Fibroblast of lung (primary cell): ENCODE results near the gene LSAMP. TPM values are rescaled to one million over a fixed set of nuclear protein-coding genes. Genes with fewer than 3 reads are reported as not detected.

Experiments used
- DNase-seq, 2 donors: peaks; one replicate each; pipeline versions ENCODE4 v3.0.0 to v3.0.0-alpha.2; 2010; ENCODE audit warnings: low read depth in 2 of 2
- H2AFZ ChIP-seq: 2 replicates; pipeline ENCODE4 v1.5.1; 2012; ENCODE audit warnings: low read length, control low read depth, inconsistent platforms
- H3K27ac ChIP-seq: 2 replicates; pipeline ENCODE4 v1.5.1; 2011; ENCODE audit warnings: low read length, control low read depth; ENCODE audit not compliant: insufficient read depth
- H3K27me3 ChIP-seq: 2 replicates; pipeline ENCODE4 v1.5.1; 2011; ENCODE audit warnings: mild to moderate bottlenecking, low read length; ENCODE audit not compliant: control insufficient read depth, insufficient read depth
- H3K36me3 ChIP-seq: 2 replicates; pipeline ENCODE4 v1.5.1; 2011; ENCODE audit warnings: low read length; ENCODE audit not compliant: control insufficient read depth, insufficient read depth
- H3K4me1 ChIP-seq: 2 replicates; pipeline ENCODE4 v1.5.1; 2011; ENCODE audit warnings: low read length; ENCODE audit not compliant: control insufficient read depth, insufficient read depth; ENCODE audit errors: extremely low read depth
- H3K4me2 ChIP-seq: 2 replicates; pipeline ENCODE4 v1.5.1; 2011; ENCODE audit warnings: low read length, control low read depth; ENCODE audit not compliant: insufficient read depth; ENCODE audit errors: extremely low read depth
- H3K4me3 ChIP-seq, 4 experiments: fragments of 200-600 bp in 1 of 4; sonication (generic) in 1 of 4; replicated peaks in 1 of 4; 2 replicates each; pipeline ENCODE4 v1.5.1; 2011 to 2016; ENCODE audit warnings: low read length in 4 of 4, low read depth in 3 of 4, mild to moderate bottlenecking in 3 of 4, control low read depth in 2 of 4, inconsistent platforms in 1 of 4, mixed read lengths in 1 of 4; ENCODE audit not compliant: insufficient read depth in 1 of 4; ENCODE audit errors: control extremely low read depth in 1 of 4
- H3K79me2 ChIP-seq: 2 replicates; pipeline ENCODE4 v1.5.1; 2012; ENCODE audit warnings: mild to moderate bottlenecking, low read length, inconsistent platforms; ENCODE audit not compliant: control insufficient read depth, insufficient read depth
- H3K9ac ChIP-seq: 2 replicates; pipeline ENCODE4 v1.5.1; 2011; ENCODE audit warnings: mild to moderate bottlenecking, low read length, control low read depth; ENCODE audit not compliant: insufficient read depth
- H3K9me3 ChIP-seq: 2 replicates; pipeline ENCODE4 v1.5.1; 2012; ENCODE audit warnings: low read depth, low read length; ENCODE audit not compliant: control insufficient read depth, insufficient read depth
- H4K20me1 ChIP-seq: 2 replicates; pipeline ENCODE4 v1.5.1; 2011; ENCODE audit warnings: low read length; ENCODE audit not compliant: control insufficient read depth, insufficient read depth; ENCODE audit errors: extremely low read depth
- EZH2 ChIP-seq: IDR thresholded peaks from 2 replicates; pipeline ENCODE4 v1.5.1; 2012; ENCODE audit warnings: low read length, control low read depth, mild to moderate bottlenecking; ENCODE audit errors: missing control alignments
- polyA plus RNA-seq, 2 donors: library from polyadenylated mRNA; depleted of rRNA in 1 of 2; stranded (reverse) in 1 of 2; unstranded in 1 of 2; fragments of >200 nt; gene quantifications; 2 replicates each; pipeline ENCODE4 v1.2.1, GENCODE V29; 2011 to 2012; ENCODE audit warnings: missing spikeins in 1 of 2
- total RNA-seq: library from RNA; depleted of rRNA; stranded (reverse); fragments of >200 nt; gene quantifications from 2 replicates; pipeline ENCODE4 v1.2.1, GENCODE V29; 2014
- TF ChIP-seq, protein P1 (sequence below), 2 donors: IDR thresholded peaks in 1 of 2; conservative IDR thresholded peaks in 1 of 2; 1 replicate in 1 of 2; 2 replicates in 1 of 2; pipeline ENCODE4 v1.5.1; 2011 to 2012; ENCODE audit warnings: low read length in 2 of 2, control low read depth in 1 of 2, inconsistent platforms in 1 of 2, low read depth in 1 of 2, mild to moderate bottlenecking in 1 of 2

LSAMP gene
- total and polyA plus RNA-seq, 2 donors (not counting 1 experiment from before 2014, with no cell fraction given): 4.8 to 5.9 TPM

DNA sequence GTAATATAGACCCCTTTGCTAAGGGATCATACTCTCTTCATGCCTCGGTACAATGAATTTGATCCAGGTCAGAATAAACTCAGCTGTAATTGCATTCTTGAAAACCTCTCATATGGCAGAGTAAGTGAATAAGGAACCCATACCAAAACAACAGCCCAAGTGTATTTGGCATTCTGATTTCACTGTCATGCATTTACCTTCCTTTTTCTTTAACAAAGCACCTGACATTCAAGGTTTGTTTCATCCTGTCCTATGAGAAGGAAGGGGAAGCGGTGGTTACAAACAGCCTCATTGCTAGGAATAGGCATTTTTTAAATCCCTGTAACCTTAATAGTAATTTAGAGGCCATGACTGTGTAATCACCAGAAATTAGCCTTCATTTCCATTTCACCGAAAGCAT, 97.1 kb downstream of the LSAMP start:
- TF ChIP-seq EZH2: no peak
- TF ChIP-seq, protein P1, sequence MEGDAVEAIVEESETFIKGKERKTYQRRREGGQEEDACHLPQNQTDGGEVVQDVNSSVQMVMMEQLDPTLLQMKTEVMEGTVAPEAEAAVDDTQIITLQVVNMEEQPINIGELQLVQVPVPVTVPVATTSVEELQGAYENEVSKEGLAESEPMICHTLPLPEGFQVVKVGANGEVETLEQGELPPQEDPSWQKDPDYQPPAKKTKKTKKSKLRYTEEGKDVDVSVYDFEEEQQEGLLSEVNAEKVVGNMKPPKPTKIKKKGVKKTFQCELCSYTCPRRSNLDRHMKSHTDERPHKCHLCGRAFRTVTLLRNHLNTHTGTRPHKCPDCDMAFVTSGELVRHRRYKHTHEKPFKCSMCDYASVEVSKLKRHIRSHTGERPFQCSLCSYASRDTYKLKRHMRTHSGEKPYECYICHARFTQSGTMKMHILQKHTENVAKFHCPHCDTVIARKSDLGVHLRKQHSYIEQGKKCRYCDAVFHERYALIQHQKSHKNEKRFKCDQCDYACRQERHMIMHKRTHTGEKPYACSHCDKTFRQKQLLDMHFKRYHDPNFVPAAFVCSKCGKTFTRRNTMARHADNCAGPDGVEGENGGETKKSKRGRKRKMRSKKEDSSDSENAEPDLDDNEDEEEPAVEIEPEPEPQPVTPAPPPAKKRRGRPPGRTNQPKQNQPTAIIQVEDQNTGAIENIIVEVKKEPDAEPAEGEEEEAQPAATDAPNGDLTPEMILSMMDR (conservative IDR thresholded peaks at IDR 0.05 in 1 of 2, IDR thresholded peaks at IDR 0.05 in 1 of 2; ENCODE audit: low read depth in 1 of 2, low read length in 2 of 2): no peak
- Histone ChIP-seq H3K4me1 (no peaks in the 10 kb centered on the region), H3K4me2 (no peak overlapping the region), H3K79me2 (no peaks in the 10 kb centered on the region), H3K27me3 (no peaks in the 10 kb centered on the region), H3K9ac (no peak overlapping the region), H2AFZ (no peak overlapping the region), H3K9me3 (no peaks in the 10 kb centered on the region), H3K4me3 (no peak overlapping the region), H4K20me1 (no peaks in the 10 kb centered on the region), H3K36me3 (no peaks in the 10 kb centered on the region), H3K27ac (no peak overlapping the region)
- no peak for DNase-seq

DNA sequence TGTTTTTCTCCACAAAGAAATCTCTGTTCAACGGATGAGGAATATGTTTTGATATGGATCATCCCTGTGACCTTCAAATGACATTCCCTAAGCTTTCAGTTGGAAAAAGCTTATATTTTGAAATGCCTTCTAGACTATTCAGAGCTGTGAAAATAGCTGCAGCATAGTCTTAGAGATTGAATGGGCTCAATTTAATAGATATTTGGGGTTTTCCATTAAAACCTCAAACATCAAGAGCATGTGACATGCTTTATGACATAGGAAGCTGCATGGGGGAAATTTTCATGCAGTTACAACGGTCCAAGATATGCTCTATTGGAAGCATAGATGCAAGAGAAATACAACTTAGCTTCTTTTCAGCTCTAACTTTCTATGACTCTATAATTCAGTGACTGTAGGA, 102.8 kb downstream of the LSAMP start:
- no peak for DNase-seq
- Histone ChIP-seq H3K27ac (no peak overlapping the region), H2AFZ (no peak overlapping the region), H3K27me3 (no peaks in the 10 kb centered on the region), H3K9me3 (no peaks in the 10 kb centered on the region), H3K4me2 (no peak overlapping the region), H3K4me1 (no peaks in the 10 kb centered on the region), H3K4me3 (no peak overlapping the region), H3K36me3 (no peaks in the 10 kb centered on the region), H4K20me1 (no peaks in the 10 kb centered on the region), H3K79me2 (no peaks in the 10 kb centered on the region), H3K9ac (no peak overlapping the region)
- no peak for TF ChIP-seq EZH2
- TF ChIP-seq, protein P1 (conservative IDR thresholded peaks at IDR 0.05 in 1 of 2, IDR thresholded peaks at IDR 0.05 in 1 of 2; ENCODE audit: low read depth in 1 of 2, low read length in 2 of 2): no peak

DNA sequence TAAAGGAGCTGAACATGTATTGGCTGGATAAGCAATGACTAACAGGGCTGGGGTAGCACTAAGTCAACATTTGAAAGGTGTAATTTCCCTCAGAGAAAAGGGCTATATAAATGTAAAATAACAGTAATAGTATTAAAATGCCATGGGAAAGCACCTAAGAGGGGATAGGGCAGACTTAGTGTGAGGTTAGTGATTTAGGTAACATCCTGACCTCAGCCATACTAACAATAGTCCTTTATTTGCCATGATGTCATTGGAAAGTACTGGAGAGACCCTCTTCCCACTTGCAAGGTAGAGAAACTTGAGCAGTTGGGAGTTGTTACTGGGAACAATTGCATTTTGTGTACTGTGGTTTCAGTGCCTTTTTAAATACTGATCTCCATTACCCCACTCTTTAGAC, 103.4 kb downstream of the LSAMP start:
- H3K4me3 ChIP-seq: no peak overlapping the region
- H3K9ac ChIP-seq: no peak overlapping the region
- H4K20me1 ChIP-seq: no peaks in the 10 kb centered on the region
- no peaks in the 10 kb centered on the region for H3K79me2 ChIP-seq
- DNase-seq: no peak
- H2AFZ ChIP-seq: no peak overlapping the region
- H3K27me3 ChIP-seq: no peaks in the 10 kb centered on the region
- no peak overlapping the region for H3K27ac ChIP-seq
- H3K4me2 ChIP-seq: no peak overlapping the region
- H3K36me3 ChIP-seq: no peaks in the 10 kb centered on the region
- TF ChIP-seq EZH2: no peak
- TF ChIP-seq, protein P1 (conservative IDR thresholded peaks at IDR 0.05 in 1 of 2, IDR thresholded peaks at IDR 0.05 in 1 of 2; ENCODE audit: low read depth in 1 of 2, low read length in 2 of 2): no peak
- no peaks in the 10 kb centered on the region for H3K9me3 ChIP-seq
- no peaks in the 10 kb centered on the region for H3K4me1 ChIP-seq
